GM12878 (cell line): ENCODE measurements around the gene TCP1. TPM values are rescaled to one million over a fixed set of nuclear protein-coding genes. Genes with fewer than 3 reads are reported as not detected.

Experiments used
- ATAC-seq: fragments of 200-7000 bp; cut with Tn5 transposase; 3 replicates; pipeline ENCODE4 v1.9.1; 2020; ENCODE audit warnings: mild to moderate bottlenecking, moderate library complexity
- BruUV-seq: library from RNA; stranded (reverse); fragments of 400-500 nt; replicated peaks from 2 replicates; lab custom pipeline; 2021; lab: Mats Ljungman, UMichigan
- CTCF ChIA-PET: fragments of 300-600 bp; sonication (Branson Sonifier 250); formaldehyde crosslinking; extraction: SDS; loops from one replicate; lab custom pipeline; 2021; ENCODE audit warnings: inconsistent platforms; lab: Yijun Ruan, JAX
- POLR2A ChIA-PET: fragments of 350-600 bp; formaldehyde crosslinking; extraction: SDS; loops from one replicate; lab custom pipeline; 2021; ENCODE audit warnings: inconsistent platforms; lab: Charles Lee
- RAD21 ChIA-PET: fragments of 300-600 bp; sonication (Branson Sonifier 250); formaldehyde crosslinking; loops from one replicate; lab custom pipeline; 2023; ENCODE audit warnings: antibody characterized with exemption; ENCODE audit not compliant: unreplicated experiment; lab: Charles Lee
- SMC1A ChIA-PET: fragments of 300-600 bp; sonication (Branson Sonifier 250); formaldehyde crosslinking; loops from one replicate; lab custom pipeline; 2023; ENCODE audit not compliant: unreplicated experiment, uncharacterized antibody; lab: Charles Lee
- DNase-seq: peaks from one replicate; pipeline ENCODE4 v3.0.0-alpha.2; 2011; ENCODE audit warnings: low read depth, low spot score
- FAIRE-seq: peaks from 3 replicates; lab custom pipeline; 2011; peaks lifted over from hg19 to GRCh38; lab: Jason Lieb, UNC
- H2AFZ ChIP-seq: 2 replicates; pipeline ENCODE4 v1.6.0; 2011; ENCODE audit warnings: low read depth, low read length, control low read depth; ENCODE audit not compliant: control insufficient read depth
- H3K27ac ChIP-seq: 2 replicates; pipeline ENCODE4 v1.5.1; 2011; ENCODE audit warnings: control low read depth; ENCODE audit not compliant: control insufficient read depth, insufficient read depth
- H3K27me3 ChIP-seq, 2 experiments: replicated peaks in 1 of 2; 2 replicates each; pipeline versions ENCODE4 v1.6.0 to v1.6.1; 2011; ENCODE audit warnings: low read length in 1 of 2; ENCODE audit not compliant: control insufficient read depth in 2 of 2, insufficient read depth in 2 of 2
- H3K36me3 ChIP-seq, 2 experiments: 2 replicates each; pipeline ENCODE4 v1.5.1; 2011; ENCODE audit warnings: low read length in 1 of 2; ENCODE audit not compliant: control insufficient read depth in 2 of 2, insufficient read depth in 2 of 2
- H3K4me1 ChIP-seq: 2 replicates; pipeline ENCODE4 v1.6.1; 2011; ENCODE audit warnings: mild to moderate bottlenecking, low read length, moderate library complexity, mixed read lengths; ENCODE audit not compliant: control insufficient read depth, insufficient read depth
- H3K4me2 ChIP-seq: 2 replicates; pipeline ENCODE4 v1.6.0; 2011; ENCODE audit warnings: control low read depth; ENCODE audit not compliant: control insufficient read depth, insufficient read depth
- H3K4me3 ChIP-seq: fragments of 200-600 bp; sonication (generic); 2 replicates; pipeline ENCODE4 v1.5.1; 2016
- H3K79me2 ChIP-seq: 2 replicates; pipeline ENCODE4 v1.6.0; 2011; ENCODE audit warnings: low read length; ENCODE audit not compliant: control insufficient read depth, insufficient read depth
- H3K9ac ChIP-seq: 2 replicates; pipeline ENCODE4 v1.8.0; 2011; ENCODE audit warnings: low read length, control low read depth, mixed read lengths; ENCODE audit not compliant: control insufficient read depth, insufficient read depth
- H3K9me3 ChIP-seq: replicated peaks from 3 replicates; pipeline ENCODE4 v1.5.1; 2011; ENCODE audit warnings: mild to moderate bottlenecking, low read length; ENCODE audit not compliant: control insufficient read depth, insufficient read depth
- H4K20me1 ChIP-seq: 2 replicates; pipeline ENCODE4 v1.6.0; 2011; ENCODE audit not compliant: control insufficient read depth, insufficient read depth
- BACH1 ChIP-seq: fragments of 450-650 bp; IDR thresholded peaks from 2 replicates; pipeline ENCODE4 v1.6.1; 2017; ENCODE audit warnings: mild to moderate bottlenecking, borderline replicate concordance
- CHD2 ChIP-seq: IDR thresholded peaks from 2 replicates; pipeline ENCODE4 v1.6.1; 2011; ENCODE audit warnings: low read depth, low read length, improper control_type of control experiment, borderline replicate concordance
- PAX5 ChIP-seq: IDR thresholded peaks from 2 replicates; pipeline ENCODE4 v1.6.1; 2011; ENCODE audit warnings: low read depth, low read length, borderline replicate concordance
- ZNF687 ChIP-seq: fragments of 450-650 bp; IDR thresholded peaks from 2 replicates; pipeline ENCODE4 v1.6.1; 2017; ENCODE audit warnings: mild to moderate bottlenecking, moderate library complexity
- WGBS: methylation state at CpG from one replicate; pipeline ENCODE4 v1.1.6; 2016; ENCODE audit warnings: low lambda C conversion rate; ENCODE audit not compliant: insufficient replicate concordance, insufficient coverage; ENCODE audit errors: missing lambda C conversion rate; 5-methylcytosine and 5-hydroxymethylcytosine counted together
- in situ Hi-C: fragments of 300-500 bp; cut with MboI; formaldehyde crosslinking; loops from 9 replicates; pipeline ENCODE4 v1.14.3; 2018; ENCODE audit warnings: mixed read lengths
- intact Hi-C: fragments of 100-400 bp; cut with micrococcal nuclease; formaldehyde crosslinking; loops from one replicate; pipeline ENCODE4 v1.14.2; 2022; ENCODE audit not compliant: unreplicated experiment
- polyA plus RNA-seq, 11 experiments: library from polyadenylated mRNA; depleted of rRNA in 4 of 11; unstranded in 6 of 11; stranded (reverse) in 5 of 11; fragments of >200 nt; fragmentation: Nextera tagmentation in 4 of 11; fragmentation: Illumina TruSeq in 1 of 11; extraction: Ambion mirVana in 4 of 11; extraction: Trizol in 1 of 11; gene quantifications; 1 replicate in 1 of 11; 2 replicates in 10 of 11; pipeline versions ENCODE4 v1.2.1 to v1.2.3, GENCODE V29; 2011 to 2016; ENCODE audit warnings: inconsistent platforms in 2 of 11, missing spikeins in 2 of 11, low read depth in 1 of 11
- total RNA-seq, 4 experiments: library from RNA; depleted of rRNA in 3 of 4; stranded (reverse); fragments of >200 nt in 3 of 4; fragmentation: Illumina TruSeq in 1 of 4; extraction: Trizol in 1 of 4; gene quantifications; 2 replicates each; pipeline versions ENCODE4 v1.2.1 to v1.2.3, GENCODE V29; 2013 to 2021
- TF ChIP-seq, protein P1 (sequence below): fragments of 450-650 bp; IDR thresholded peaks from 2 replicates; pipeline ENCODE4 v1.6.1; 2017; ENCODE audit warnings: mild to moderate bottlenecking, moderate library complexity

Gene TCP1
- total and polyA plus RNA-seq, 10 of the 15 experiments (the other 5 are each of a cell fraction or from before 2014, with no cell fraction given) = 133 to 457 (median 306) TPM

DNA sequence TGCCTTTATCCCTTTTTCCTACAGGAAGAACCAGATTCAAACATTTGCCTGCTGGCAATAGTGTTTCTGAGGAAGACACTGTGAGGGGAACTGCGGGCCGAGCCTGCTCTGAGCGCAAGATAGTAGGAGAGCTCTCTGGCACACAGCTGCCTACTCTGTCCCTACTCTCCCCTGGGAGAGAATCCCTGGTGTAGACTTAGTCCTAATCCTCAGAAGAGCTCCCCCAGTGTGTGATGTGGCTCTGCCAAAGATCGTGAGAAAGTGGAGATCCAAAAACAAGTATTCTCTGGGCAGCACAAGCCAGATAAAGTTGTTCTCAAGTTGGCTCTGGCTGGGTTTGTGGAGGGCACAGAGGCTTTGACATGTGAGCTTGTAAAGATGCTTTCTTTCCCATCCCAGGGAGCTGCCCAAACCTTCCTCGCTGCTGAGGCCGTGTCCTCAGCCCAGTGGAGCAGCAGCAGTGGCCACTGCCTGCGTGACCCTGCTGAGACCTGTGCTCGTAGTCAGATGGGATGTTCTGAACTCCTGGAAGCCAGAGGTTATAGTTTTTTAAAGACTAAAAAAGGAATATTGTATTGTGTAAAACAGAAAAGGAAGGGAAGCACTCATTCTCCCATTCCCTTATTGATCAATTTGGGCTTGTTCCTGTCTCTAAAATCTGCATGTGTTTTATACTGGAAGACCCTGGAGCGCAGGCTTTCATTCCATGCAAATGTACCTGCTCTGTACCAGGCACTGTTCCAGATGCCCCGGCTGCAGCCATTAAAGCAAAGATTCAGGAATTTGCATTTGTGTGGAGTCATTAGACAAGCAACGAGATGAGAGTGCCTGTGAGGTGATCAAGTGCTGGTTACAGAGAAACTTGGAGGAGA is 41.3 kb upstream of the TCP1 start:
- TF ChIP-seq BACH1 = no peak
- no peak overlapping the region for H2AFZ ChIP-seq
- no TSS peak for BruUV-seq
- in situ Hi-C loops = no loop called here
- ChIA-PET CTCF (interaction anchor here (0.7 to 0.9 kb wide), 2 partner anchors 34 to 41 kb away, joined by 3 to 4 read pairs; partner anchors contain the start of genes MRPL18 and TCP1), SMC1A (interaction anchor here (0.8 to 1.3 kb wide), 3 partner anchors 22 to 134 kb away, joined by 3 read pairs; no protein-coding TSS in a partner anchor), RAD21 (no interaction called here), POLR2A (interaction anchor here (0.6 kb wide), 1 partner anchor 23 kb away, joined by 4 read pairs; no protein-coding TSS in a partner anchor)
- ATAC-seq (no peak), DNase-seq (no peak), FAIRE-seq (no peak)
- H3K4me2 ChIP-seq = no peak overlapping the region
- no peak overlapping the region for H3K4me3 ChIP-seq
- H3K4me1 ChIP-seq = 0 out of 2 replicates have a peak, but pooled peaks cover 9% of the 10 kb centered on the region
- H4K20me1 ChIP-seq = no peaks in the 10 kb centered on the region
- no peak overlapping the region for H3K27ac ChIP-seq
- intact Hi-C loops = no loop called here
- no peaks in the 10 kb centered on the region for H3K9me3 ChIP-seq
- no peak overlapping the region for H3K9ac ChIP-seq
- no peaks in the 10 kb centered on the region for H3K79me2 ChIP-seq
- WGBS = 63% methylated on average over 10 of the region's 11 CpGs
- H3K36me3 ChIP-seq = no peaks in the 10 kb centered on the region
- H3K27me3 ChIP-seq = no peaks in the 10 kb centered on the region

GRCh38 chr6:159829526-159829925 is 40.1 kb upstream of the TCP1 start:
- H3K4me1 ChIP-seq = 0 out of 2 replicates have a peak, but pooled peaks cover 9% of the 10 kb centered on the region
- peak overlapping the region; percentile 63 for H2AFZ ChIP-seq
- no peaks in the 10 kb centered on the region for H3K36me3 ChIP-seq
- WGBS = 5% methylated on average over 4 of the region's 4 CpGs
- no peak for FAIRE-seq
- H3K27ac ChIP-seq = no peak overlapping the region
- H3K4me3 ChIP-seq = no peak overlapping the region
- no peak overlapping the region for H3K9ac ChIP-seq
- H3K9me3 ChIP-seq = no peaks in the 10 kb centered on the region
- ATAC-seq = peak; percentile 64
- BruUV-seq = no TSS peak
- ChIA-PET SMC1A (interaction anchor here (0.8 to 1.3 kb wide), 3 partner anchors 21 to 42 kb away, joined by 3 read pairs; no protein-coding TSS in a partner anchor), RAD21 (interaction anchor here (0.9 kb wide), 1 partner anchor 34 kb away, joined by 3 read pairs; no protein-coding TSS in a partner anchor), POLR2A (interaction anchor here (0.6 to 1.7 kb wide), 4 partner anchors 10 to 72 kb away, joined by 3 to 6 read pairs (median 4); no protein-coding TSS in a partner anchor), CTCF (interaction anchor here (0.9 to 1.0 kb wide), 2 partner anchors 15 to 40 kb away, joined by 3 read pairs; partner anchors contain the start of genes MRPL18 and TCP1)
- intact Hi-C loops (no loop called here), in situ Hi-C loops (no loop called here)
- no peaks in the 10 kb centered on the region for H4K20me1 ChIP-seq
- no peaks in the 10 kb centered on the region for H3K27me3 ChIP-seq
- H3K4me2 ChIP-seq = peak overlapping the region; percentile 25; the same call in 1 of the 2 replicates
- DNase-seq = no peak
- H3K79me2 ChIP-seq = no peaks in the 10 kb centered on the region
- TF ChIP-seq, protein P1, sequence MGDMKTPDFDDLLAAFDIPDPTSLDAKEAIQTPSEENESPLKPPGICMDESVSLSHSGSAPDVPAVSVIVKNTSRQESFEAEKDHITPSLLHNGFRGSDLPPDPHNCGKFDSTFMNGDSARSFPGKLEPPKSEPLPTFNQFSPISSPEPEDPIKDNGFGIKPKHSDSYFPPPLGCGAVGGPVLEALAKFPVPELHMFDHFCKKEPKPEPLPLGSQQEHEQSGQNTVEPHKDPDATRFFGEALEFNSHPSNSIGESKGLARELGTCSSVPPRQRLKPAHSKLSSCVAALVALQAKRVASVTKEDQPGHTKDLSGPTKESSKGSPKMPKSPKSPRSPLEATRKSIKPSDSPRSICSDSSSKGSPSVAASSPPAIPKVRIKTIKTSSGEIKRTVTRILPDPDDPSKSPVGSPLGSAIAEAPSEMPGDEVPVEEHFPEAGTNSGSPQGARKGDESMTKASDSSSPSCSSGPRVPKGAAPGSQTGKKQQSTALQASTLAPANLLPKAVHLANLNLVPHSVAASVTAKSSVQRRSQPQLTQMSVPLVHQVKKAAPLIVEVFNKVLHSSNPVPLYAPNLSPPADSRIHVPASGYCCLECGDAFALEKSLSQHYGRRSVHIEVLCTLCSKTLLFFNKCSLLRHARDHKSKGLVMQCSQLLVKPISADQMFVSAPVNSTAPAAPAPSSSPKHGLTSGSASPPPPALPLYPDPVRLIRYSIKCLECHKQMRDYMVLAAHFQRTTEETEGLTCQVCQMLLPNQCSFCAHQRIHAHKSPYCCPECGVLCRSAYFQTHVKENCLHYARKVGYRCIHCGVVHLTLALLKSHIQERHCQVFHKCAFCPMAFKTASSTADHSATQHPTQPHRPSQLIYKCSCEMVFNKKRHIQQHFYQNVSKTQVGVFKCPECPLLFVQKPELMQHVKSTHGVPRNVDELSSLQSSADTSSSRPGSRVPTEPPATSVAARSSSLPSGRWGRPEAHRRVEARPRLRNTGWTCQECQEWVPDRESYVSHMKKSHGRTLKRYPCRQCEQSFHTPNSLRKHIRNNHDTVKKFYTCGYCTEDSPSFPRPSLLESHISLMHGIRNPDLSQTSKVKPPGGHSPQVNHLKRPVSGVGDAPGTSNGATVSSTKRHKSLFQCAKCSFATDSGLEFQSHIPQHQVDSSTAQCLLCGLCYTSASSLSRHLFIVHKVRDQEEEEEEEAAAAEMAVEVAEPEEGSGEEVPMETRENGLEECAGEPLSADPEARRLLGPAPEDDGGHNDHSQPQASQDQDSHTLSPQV = no peak
- TF ChIP-seq ZNF687 = no peak
- no peak for TF ChIP-seq CHD2
- no peak for TF ChIP-seq PAX5
